ENCODE measurements around the gene EXOC3.

EXOC3 gene

GRCh38 chr5:463301-463700, 20.3 kb downstream of the EXOC3 start:
- in situ Hi-C loops (cut with MboI; ENCODE audit: low pct_unique_long_range_greater_than_20kb, low sequenced_read_pairs, unreplicated experiment), result no loop called here
- TF ChIP-seq CTCF (IDR thresholded peaks at IDR 0.05; ENCODE audit: extremely low read depth, insufficient read depth, missing control alignments), result no peak
- DNase-seq (ENCODE audit: low spot score), result no peak

DNA sequence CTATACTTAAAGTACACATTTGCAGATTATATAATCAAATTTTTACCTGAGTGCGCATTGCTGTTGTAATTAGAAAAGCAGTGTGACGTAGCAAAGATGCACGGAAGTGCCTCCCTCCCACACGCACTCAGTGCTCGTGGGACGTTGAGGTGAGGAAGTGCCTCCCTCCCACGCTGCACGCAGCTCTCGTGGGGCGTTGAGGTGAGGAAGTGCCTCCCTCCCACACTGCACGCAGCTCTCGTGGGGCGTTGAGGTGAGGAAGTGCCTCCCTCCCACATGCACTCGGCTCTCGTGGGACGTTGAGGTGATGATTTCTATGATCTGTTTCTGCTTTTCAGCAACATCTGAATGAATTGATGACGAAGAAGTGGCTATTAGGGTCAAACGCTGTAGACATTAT, 21.0 kb downstream of the EXOC3 start:
- TF ChIP-seq CTCF (IDR thresholded peaks at IDR 0.05; ENCODE audit: extremely low read depth, insufficient read depth, missing control alignments), result no peak
- DNase-seq (ENCODE audit: low spot score), result peak; percentile 42
- in situ Hi-C loops (cut with MboI; ENCODE audit: low pct_unique_long_range_greater_than_20kb, low sequenced_read_pairs, unreplicated experiment), result no loop called here

DNA sequence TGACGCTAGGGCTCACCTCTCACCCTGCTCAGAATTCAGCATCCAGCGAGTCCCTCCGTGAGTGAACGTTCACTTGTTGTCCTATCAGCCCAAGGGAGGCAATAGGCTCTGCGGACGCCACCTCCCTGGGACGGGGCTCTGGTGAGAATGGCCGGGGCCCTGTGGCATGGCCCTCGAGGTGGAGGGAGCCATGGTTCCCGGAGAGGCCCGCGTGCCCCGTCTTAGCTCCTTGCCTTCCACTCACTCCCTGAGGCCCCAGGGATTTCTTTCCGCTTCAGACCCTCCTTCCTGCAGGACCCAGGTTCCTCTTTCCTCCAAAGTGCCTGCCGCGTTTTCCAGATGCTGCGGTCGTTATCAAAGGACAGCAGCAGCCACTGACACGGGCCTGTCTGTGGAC, 21.5 kb downstream of the EXOC3 start:
- peak; percentile 27 for DNase-seq (ENCODE audit: low spot score)
- no peak for TF ChIP-seq CTCF (IDR thresholded peaks at IDR 0.05; ENCODE audit: extremely low read depth, insufficient read depth, missing control alignments)
- in situ Hi-C loops (cut with MboI; ENCODE audit: low pct_unique_long_range_greater_than_20kb, low sequenced_read_pairs, unreplicated experiment), result no loop called here

- in situ Hi-C loops (cut with MboI; ENCODE audit: low pct_unique_long_range_greater_than_20kb, low sequenced_read_pairs, unreplicated experiment), result no loop called here
- no peak for DNase-seq (ENCODE audit: low spot score)
- no peak for TF ChIP-seq CTCF (IDR thresholded peaks at IDR 0.05; ENCODE audit: extremely low read depth, insufficient read depth, missing control alignments)
These were observed 22.0 kb downstream of the EXOC3 start for GRCh38 chr5:464843-465590.

GRCh38 chr5:465591-466403, 22.8 kb downstream of the EXOC3 start:
- in situ Hi-C loops (cut with MboI; ENCODE audit: low pct_unique_long_range_greater_than_20kb, low sequenced_read_pairs, unreplicated experiment), result no loop called here
- no peak for TF ChIP-seq CTCF (IDR thresholded peaks at IDR 0.05; ENCODE audit: extremely low read depth, insufficient read depth, missing control alignments)
- DNase-seq (ENCODE audit: low spot score), result no peak

GRCh38 chr5:466661-467310, 23.8 kb downstream of the EXOC3 start:
- no peak for DNase-seq (ENCODE audit: low spot score)
- TF ChIP-seq CTCF (IDR thresholded peaks at IDR 0.05; ENCODE audit: extremely low read depth, insufficient read depth, missing control alignments), result no peak
- in situ Hi-C loops (cut with MboI; ENCODE audit: low pct_unique_long_range_greater_than_20kb, low sequenced_read_pairs, unreplicated experiment), result no loop called here
